GM12891 (cell line): ENCODE data around the gene TLL1.

Source experiments
- PAX5 ChIP-seq: IDR thresholded peaks from 2 replicates; pipeline ENCODE4 v1.6.1; 2011; ENCODE audit warnings: low read length, moderate library complexity, mild to moderate bottlenecking; ENCODE audit not compliant: insufficient read depth, severe bottlenecking
- POLR2A ChIP-seq: IDR thresholded peaks from 2 replicates; pipeline ENCODE4 v1.6.1; 2011; ENCODE audit warnings: low read depth, low read length, control low read depth
- POLR2AphosphoS5 ChIP-seq: IDR thresholded peaks from 2 replicates; pipeline ENCODE4 v1.6.1; 2011; ENCODE audit warnings: low read depth, low read length, control low read depth
- POU2F2 ChIP-seq: IDR thresholded peaks from 2 replicates; pipeline ENCODE4 v1.6.1; 2011; ENCODE audit warnings: low read depth, mild to moderate bottlenecking, control low read depth, low read length, moderate library complexity
- SPI1 ChIP-seq: IDR thresholded peaks from 2 replicates; pipeline ENCODE4 v1.6.1; 2011; ENCODE audit warnings: low read depth, low read length, control low read depth
- TAF1 ChIP-seq: IDR thresholded peaks from 2 replicates; pipeline ENCODE4 v1.6.1; 2011; ENCODE audit warnings: low read depth, low read length, control low read depth

GRCh38 chr4:165994701-165995100 is 121.7 kb downstream of the TLL1 start:
- no peak for TF ChIP-seq SPI1
- no peak for TF ChIP-seq POLR2A
- no peak for TF ChIP-seq TAF1
- TF ChIP-seq POLR2AphosphoS5, result no peak
- no peak for TF ChIP-seq PAX5
- TF ChIP-seq POU2F2, result no peak
